GM12801 (cell line): ENCODE results near the gene REEP1.

ENCODE experiments used
- CTCF ChIP-seq: IDR thresholded peaks from one replicate; pipeline ENCODE4 v1.5.1; 2011; ENCODE audit warnings: control low read depth; ENCODE audit not compliant: insufficient read length; ENCODE audit errors: extremely low read depth

The REEP1 gene

GRCh38 chr2:86372133-86372532 is 34.7 kb upstream of the REEP1 start:
- TF ChIP-seq CTCF, result no peak

GRCh38 chr2:86371527-86371926 is 34.1 kb upstream of the REEP1 start:
- no peak for TF ChIP-seq CTCF

- TF ChIP-seq CTCF, result no peak
These were observed 33.2 kb upstream of the REEP1 start for GRCh38 chr2:86370579-86370978.

- no peak for TF ChIP-seq CTCF
These were observed 30.9 kb upstream of the REEP1 start for GRCh38 chr2:86368161-86368824.

- no peak for TF ChIP-seq CTCF
These were observed 30.0 kb upstream of the REEP1 start for GRCh38 chr2:86367499-86367777.

GRCh38 chr2:86366651-86367498 is 29.4 kb upstream of the REEP1 start:
- TF ChIP-seq CTCF, result no peak

GRCh38 chr2:86364894-86365293 is 27.5 kb upstream of the REEP1 start:
- TF ChIP-seq CTCF, result no peak
